Measurements from ENCODE around the gene TBPL2.
"Not testable (repeated sequence)": the region's sequence is repeated elsewhere in the genome, so short reads cannot be mapped to it uniquely, and the experiment has no call there.

The TBPL2 gene

DNA sequence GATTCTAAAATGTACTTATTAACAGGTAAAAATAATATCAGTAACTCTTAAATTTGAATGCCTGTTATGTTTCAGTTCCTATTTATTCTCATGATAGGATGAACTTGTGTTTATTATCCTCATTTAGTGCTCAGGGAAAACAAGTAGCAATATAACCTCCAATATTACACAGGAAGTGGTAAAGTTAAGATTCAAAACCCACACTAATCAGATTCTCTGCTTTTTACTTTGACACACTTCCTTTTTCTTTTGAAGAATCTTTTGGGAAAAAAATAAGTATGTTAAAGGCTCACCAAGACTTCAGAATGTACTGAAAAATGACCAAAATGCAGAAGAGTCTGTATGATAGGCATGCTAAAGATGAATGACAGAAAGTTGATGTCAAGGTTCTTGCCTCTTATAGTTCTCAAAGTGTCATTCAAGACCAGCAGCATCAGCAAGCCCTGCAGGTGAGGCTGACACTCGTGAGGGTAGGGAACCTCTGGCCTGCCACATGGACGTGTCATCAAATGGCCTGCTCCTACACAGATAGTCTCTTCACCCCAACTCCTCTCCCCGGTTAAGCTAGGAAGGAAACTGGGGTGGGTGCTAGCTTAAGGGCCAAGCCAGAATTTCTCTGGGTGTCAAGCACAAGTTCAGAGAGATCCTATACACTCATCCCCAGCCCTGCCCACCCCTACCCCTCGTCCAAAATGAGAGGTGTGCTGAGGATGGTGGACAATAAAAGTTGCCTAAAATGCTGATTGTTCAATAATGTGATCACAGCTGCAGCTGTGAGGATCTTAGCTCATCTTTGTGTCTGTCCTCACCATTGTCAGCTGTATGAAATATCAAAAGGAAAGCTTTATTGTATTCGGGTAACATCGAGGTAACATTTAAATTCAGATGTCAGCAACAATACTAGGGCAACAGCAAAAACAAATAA, 6.3 kb downstream of the TBPL2 start:
- Histone ChIP-seq H4K20me1 (no peaks in the 10 kb centered on the region), H3K27me3 (no peaks in the 10 kb centered on the region; a peak in 1 of 22 replicates), H3K9ac (no peak overlapping the region), H3K4me2 (peak overlapping the region in 10 of 11 experiments; percentile 2 to 66 (median 27); a peak in 16 of 22 replicates), H3K4me1 (peaks cover 9 to 16% (median 11%) of the 10 kb centered on the region in 10 experiments; a peak in 18 of 20 replicates), H3K9me3 (replicated peaks in 1 of 11) (no peaks in the 10 kb centered on the region), H3K36me3 (no peaks in the 10 kb centered on the region), H3K27ac (no peak overlapping the region), H3K4me3 (no peak overlapping the region)
- TF ChIP-seq Cebpa-rat (IDR thresholded peaks at IDR 0.05), result no peak

DNA sequence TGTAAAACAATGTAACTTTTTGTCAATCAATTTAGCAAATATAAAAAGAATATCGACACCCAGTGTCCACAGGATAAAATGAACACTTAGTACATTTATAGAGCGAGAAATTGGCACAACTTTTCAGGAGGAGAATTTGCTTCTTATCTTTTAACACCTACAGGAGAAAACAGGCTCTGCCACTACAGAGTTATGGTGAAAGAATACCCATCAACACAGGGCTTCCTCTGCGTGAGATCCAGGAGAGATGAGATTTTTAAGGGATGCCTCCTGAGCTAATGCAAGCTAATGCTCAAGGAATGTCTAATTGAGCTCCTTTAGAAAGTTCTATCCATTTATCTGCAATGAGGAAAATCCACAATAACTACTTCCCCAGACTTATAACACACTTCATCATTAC, 7.8 kb downstream of the TBPL2 start:
- Histone ChIP-seq H3K4me3 (no peak overlapping the region), H3K4me2 (no peak overlapping the region), H4K20me1 (no peaks in the 10 kb centered on the region), H3K27me3 (no peaks in the 10 kb centered on the region; a peak in 1 of 22 replicates), H3K9ac (no peak overlapping the region), H3K27ac (no peak overlapping the region), H3K36me3 (no peaks in the 10 kb centered on the region), H3K9me3 (replicated peaks in 1 of 11) (no peaks in the 10 kb centered on the region), H3K4me1 (peaks cover 9 to 16% (median 11%) of the 10 kb centered on the region in 10 experiments; a peak in 18 of 20 replicates)
- no peak for TF ChIP-seq Cebpa-rat (IDR thresholded peaks at IDR 0.05)

DNA sequence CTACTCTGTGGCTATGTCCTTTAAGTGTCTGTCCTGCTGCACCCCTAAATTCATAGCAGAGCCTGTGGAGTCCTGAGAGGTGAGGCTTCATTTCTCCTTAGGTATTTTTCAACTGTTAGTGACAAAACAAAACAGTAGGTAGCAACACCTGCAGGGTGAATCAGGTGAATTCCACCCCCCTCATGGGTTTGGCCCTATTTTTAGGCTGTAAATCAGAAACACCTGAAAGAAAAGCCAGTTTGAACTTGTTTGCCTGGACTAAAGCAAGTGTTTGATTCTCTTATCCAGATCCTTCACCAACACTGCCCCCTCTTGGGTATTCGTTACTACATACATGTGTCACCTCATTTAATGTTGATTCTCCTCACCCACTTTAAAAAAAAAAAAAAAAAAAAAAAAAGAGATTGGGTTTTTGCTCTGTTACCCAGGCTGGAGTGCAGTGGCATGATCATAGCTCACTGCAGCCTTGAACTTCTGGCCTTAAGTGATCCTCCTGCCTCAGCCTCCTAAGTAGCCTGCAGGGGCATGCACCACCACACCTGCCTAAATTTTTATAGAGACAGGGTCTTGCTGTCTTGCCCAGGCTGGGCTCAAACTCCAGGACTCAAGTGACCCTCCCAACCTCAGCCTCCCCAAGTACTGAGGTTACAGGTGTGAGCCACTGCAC, 10.3 kb downstream of the TBPL2 start:
- TF ChIP-seq Cebpa-rat (IDR thresholded peaks at IDR 0.05), result no peak
- no peaks in the 10 kb centered on the region for H3K27me3 ChIP-seq
- no peaks in the 10 kb centered on the region for H4K20me1 ChIP-seq
- no peak overlapping the region for H3K9ac ChIP-seq
- H3K27ac ChIP-seq, result no peak overlapping the region
- H3K4me2 ChIP-seq, result no peak overlapping the region
- peaks cover 9 to 16% (median 11%) of the 10 kb centered on the region in 10 experiments; a peak in 18 of 20 replicates for H3K4me1 ChIP-seq
- no peaks in the 10 kb centered on the region for H3K36me3 ChIP-seq
- H3K9me3 ChIP-seq (replicated peaks in 1 of 11), result no peaks in the 10 kb centered on the region
- no peak overlapping the region for H3K4me3 ChIP-seq

DNA sequence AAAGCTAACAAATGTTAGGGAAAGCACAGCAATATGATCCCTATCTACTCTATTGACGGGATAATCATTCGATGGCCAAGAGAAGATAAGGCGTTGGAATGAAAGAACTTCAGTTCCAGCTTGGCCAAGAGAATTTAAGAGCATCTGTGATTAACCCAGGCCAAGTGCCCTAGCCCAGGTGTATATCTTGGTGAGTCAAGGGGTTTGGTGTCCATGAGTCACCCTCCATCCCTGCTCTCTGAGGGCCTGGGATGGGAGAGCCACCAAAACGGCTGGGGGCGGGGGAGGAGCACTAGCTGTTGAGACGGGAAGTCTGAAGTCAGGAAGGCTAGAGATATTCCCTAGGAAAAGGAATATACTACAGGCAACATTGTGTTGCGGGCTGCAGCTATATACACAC, 13.0 kb downstream of the TBPL2 start:
- no peak overlapping the region for H3K4me3 ChIP-seq
- no peaks in the 10 kb centered on the region for H4K20me1 ChIP-seq
- H3K9me3 ChIP-seq (replicated peaks in 1 of 11), result no peaks in the 10 kb centered on the region
- no peaks in the 10 kb centered on the region for H3K36me3 ChIP-seq
- H3K4me2 ChIP-seq, result no peak overlapping the region
- no peak for TF ChIP-seq Cebpa-rat (IDR thresholded peaks at IDR 0.05)
- H3K9ac ChIP-seq, result no peak overlapping the region
- peaks cover 0 to 7% (median 0%) of the 10 kb centered on the region in 10 experiments; a peak in 6 of 20 replicates for H3K4me1 ChIP-seq
- no peak overlapping the region for H3K27ac ChIP-seq
- H3K27me3 ChIP-seq, result no peaks in the 10 kb centered on the region

DNA sequence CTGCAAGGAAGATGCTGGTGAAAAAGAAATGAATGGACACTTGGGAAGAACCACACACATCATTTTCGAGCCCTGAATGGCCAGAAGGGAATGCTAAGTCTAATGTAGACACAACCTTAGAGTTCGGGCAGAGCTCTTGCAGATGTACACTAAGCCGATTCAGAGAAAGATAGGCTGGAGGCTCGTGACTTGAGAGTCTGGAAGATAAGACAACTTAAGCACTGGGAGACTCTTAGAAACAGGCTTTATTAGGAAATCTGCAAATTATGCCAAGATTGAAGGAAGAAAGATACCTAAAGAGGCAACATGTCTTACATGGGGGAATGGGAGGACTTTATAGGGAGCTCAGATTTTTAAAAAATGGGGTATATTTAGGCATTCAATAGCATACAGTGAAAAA, 13.5 kb downstream of the TBPL2 start:
- H3K4me3 ChIP-seq, result no peak overlapping the region
- no peaks in the 10 kb centered on the region for H4K20me1 ChIP-seq
- no peaks in the 10 kb centered on the region for H3K27me3 ChIP-seq
- peaks cover 0 to 7% (median 0%) of the 10 kb centered on the region in 10 experiments; a peak in 6 of 20 replicates for H3K4me1 ChIP-seq
- no peak overlapping the region for H3K27ac ChIP-seq
- H3K9ac ChIP-seq, result no peak overlapping the region
- no peak overlapping the region for H3K4me2 ChIP-seq
- H3K36me3 ChIP-seq, result no peaks in the 10 kb centered on the region
- H3K9me3 ChIP-seq (replicated peaks in 1 of 11), result no peaks in the 10 kb centered on the region
- no peak for TF ChIP-seq Cebpa-rat (IDR thresholded peaks at IDR 0.05)

DNA sequence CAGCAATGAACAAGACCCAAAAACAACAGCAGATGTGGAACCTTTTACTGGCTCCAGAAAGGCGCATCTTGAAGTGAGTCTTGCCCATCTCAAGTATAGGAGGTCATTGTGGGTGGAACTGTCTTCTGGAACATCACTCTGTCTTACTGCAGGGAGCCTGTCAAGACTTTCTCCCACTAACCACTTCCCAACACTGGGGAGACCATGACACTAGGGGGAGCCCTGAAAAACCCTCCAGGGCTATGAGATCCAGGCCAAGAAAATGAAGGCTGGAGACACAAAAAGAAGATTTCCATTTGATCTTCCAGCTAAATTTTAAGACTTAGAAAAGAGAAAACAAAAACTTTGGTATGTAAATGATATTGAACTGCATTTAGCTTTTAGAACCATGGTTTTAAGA, 15.3 kb downstream of the TBPL2 start:
- no peaks in the 10 kb centered on the region for H3K36me3 ChIP-seq
- H3K27me3 ChIP-seq, result no peaks in the 10 kb centered on the region
- no peak for TF ChIP-seq Cebpa-rat (IDR thresholded peaks at IDR 0.05)
- peaks cover 0 to 7% (median 0%) of the 10 kb centered on the region in 10 experiments; a peak in 6 of 20 replicates for H3K4me1 ChIP-seq
- H3K4me2 ChIP-seq, result no peak overlapping the region
- no peaks in the 10 kb centered on the region for H4K20me1 ChIP-seq
- H3K9me3 ChIP-seq (replicated peaks in 1 of 11), result no peaks in the 10 kb centered on the region
- H3K9ac ChIP-seq, result no peak overlapping the region
- no peak overlapping the region for H3K27ac ChIP-seq
- no peak overlapping the region for H3K4me3 ChIP-seq

DNA sequence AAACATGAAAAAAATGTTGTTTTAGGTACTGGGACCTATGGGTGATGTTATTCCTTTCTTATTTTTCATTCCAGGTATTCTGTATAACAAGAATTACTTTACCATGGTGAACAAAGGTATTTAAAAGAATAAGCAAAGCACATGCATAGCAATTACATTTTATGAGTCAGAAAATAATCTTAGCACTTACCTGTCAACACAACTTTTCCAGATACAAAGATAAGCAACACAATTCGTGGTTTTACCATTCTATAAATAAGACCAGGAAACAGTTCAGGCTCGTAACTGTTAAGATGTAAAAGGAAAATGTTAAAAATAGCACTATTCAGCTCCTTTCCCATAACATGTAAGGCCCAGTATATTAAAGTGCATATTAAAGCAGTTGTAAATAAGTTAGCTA, 16.4 kb downstream of the TBPL2 start:
- Histone ChIP-seq H3K9ac (no peak overlapping the region), H3K36me3 (no peaks in the 10 kb centered on the region)
- no peak for TF ChIP-seq Cebpa-rat (IDR thresholded peaks at IDR 0.05)

DNA sequence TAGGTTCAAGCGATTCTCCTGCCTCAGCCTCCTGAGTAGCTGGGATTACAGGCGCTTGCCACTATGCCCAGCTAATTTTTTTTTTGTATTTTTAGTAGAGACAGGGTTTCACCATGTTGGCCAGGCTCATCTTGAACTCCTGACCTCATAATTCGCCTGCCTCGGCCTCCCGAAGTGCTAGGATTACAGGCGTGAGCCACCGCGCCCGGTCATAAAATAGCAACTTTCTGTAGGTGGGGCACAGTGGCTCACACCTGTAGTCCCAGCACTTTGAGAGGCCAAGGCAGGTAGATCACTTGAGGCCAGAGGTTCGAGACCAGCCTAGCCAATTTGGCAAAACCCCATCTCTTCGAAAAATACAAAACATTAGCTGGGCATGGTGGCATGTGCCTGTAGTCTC, 18.1 kb downstream of the TBPL2 start:
- not testable (repeated sequence) for H3K4me3 ChIP-seq; H3K4me1 ChIP-seq; H3K4me2 ChIP-seq; H3K27me3 ChIP-seq; H3K27ac ChIP-seq; H4K20me1 ChIP-seq; H3K36me3 ChIP-seq; H3K9me3 ChIP-seq (replicated peaks in 1 of 11); H3K9ac ChIP-seq

More for the DNA sequence above, 16.4 kb downstream of the TBPL2 start:
- Histone ChIP-seq H3K27me3 (no peaks in the 10 kb centered on the region), H3K27ac (no peak overlapping the region), H3K9me3 (replicated peaks in 1 of 11) (no peaks in the 10 kb centered on the region), H4K20me1 (no peaks in the 10 kb centered on the region), H3K4me3 (no peak overlapping the region), H3K4me2 (peak overlapping the region in 3 of 11 experiments; percentile 4 to 37 (median 33); a peak in 5 of 22 replicates), H3K4me1 (peaks cover 0 to 7% (median 0%) of the 10 kb centered on the region in 10 experiments; a peak in 6 of 20 replicates)

DNA sequence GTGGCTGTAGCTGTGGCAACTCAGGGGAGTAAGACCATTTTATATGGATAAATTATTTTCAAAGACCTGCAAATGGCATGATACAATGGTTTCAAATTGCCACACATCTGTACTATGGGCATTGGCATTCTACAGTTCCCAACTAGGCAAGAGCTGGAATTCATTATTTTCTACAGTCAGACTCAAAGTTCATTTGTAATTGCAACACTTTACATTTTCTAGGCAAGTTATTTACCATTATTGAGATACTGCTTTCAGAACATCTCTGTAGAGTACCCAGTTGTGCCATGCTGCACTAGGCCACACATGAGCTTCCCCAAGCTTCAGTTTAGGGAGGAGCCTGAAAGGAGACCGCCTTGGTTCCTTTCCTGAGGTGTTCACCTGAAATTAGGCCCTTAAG, 20.8 kb downstream of the TBPL2 start:
- H3K9me3 ChIP-seq (replicated peaks in 1 of 11), result no peaks in the 10 kb centered on the region

More for the DNA sequence above, 20.8 kb downstream of the TBPL2 start:
- H3K36me3 ChIP-seq, result no peaks in the 10 kb centered on the region
- H3K27me3 ChIP-seq, result no peaks in the 10 kb centered on the region
- H3K4me2 ChIP-seq, result no peak overlapping the region
- H4K20me1 ChIP-seq, result no peaks in the 10 kb centered on the region
- TF ChIP-seq Cebpa-rat (IDR thresholded peaks at IDR 0.05), result no peak
- H3K4me3 ChIP-seq, result no peak overlapping the region
- H3K4me1 ChIP-seq, result peaks cover 0 to 7% (median 0%) of the 10 kb centered on the region in 10 experiments; a peak in 6 of 20 replicates
- H3K27ac ChIP-seq, result no peak overlapping the region
- no peak overlapping the region for H3K9ac ChIP-seq
